MCF 10A (cell line): Measurements from ENCODE around the gene HOXA6. TPM values are rescaled to one million over a fixed set of nuclear protein-coding genes. Genes with fewer than 3 reads are reported as not detected.

Source experiments
- BruUV-seq: library from RNA; stranded (reverse); fragments of 400-500 nt; replicated peaks from 2 replicates; lab custom pipeline; 2021; lab: Mats Ljungman, UMichigan
- CTCF ChIA-PET: fragments of 300-600 bp; sonication (Branson Sonifier 250); formaldehyde crosslinking; extraction: SDS; loops from one replicate; lab custom pipeline; 2021; ENCODE audit warnings: antibody characterized with exemption, inconsistent platforms; lab: Yijun Ruan, JAX
- POLR2A ChIA-PET: fragments of 300-600, 350-650 bp; sonication (Branson Sonifier 250); formaldehyde crosslinking; extraction: SDS; loops from one replicate; lab custom pipeline; 2020; ENCODE audit warnings: antibody characterized with exemption, inconsistent platforms; lab: Yijun Ruan, JAX
- DNase-seq: peaks from one replicate; pipeline ENCODE4 v3.0.0-alpha.2; 2018; ENCODE audit not compliant: unreplicated experiment
- H3K27ac Mint-ChIP-seq: one replicate; pipeline ENCODE4 v1.8.0; 2022; ENCODE audit warnings: mild to moderate bottlenecking, low read depth, mixed read lengths; ENCODE audit not compliant: unreplicated experiment
- H3K27me3 Mint-ChIP-seq: one replicate; pipeline ENCODE4 v1.8.0; 2022; ENCODE audit warnings: mixed read lengths; ENCODE audit not compliant: insufficient read depth, unreplicated experiment
- H3K36me3 Mint-ChIP-seq: one replicate; pipeline ENCODE4 v1.8.0; 2022; ENCODE audit warnings: mild to moderate bottlenecking, moderate library complexity, mixed read lengths; ENCODE audit not compliant: insufficient read depth, unreplicated experiment
- H3K4me1 Mint-ChIP-seq: one replicate; pipeline ENCODE4 v1.8.0; 2022; ENCODE audit warnings: mixed read lengths; ENCODE audit not compliant: insufficient read depth, unreplicated experiment
- H3K4me3 Mint-ChIP-seq: one replicate; pipeline ENCODE4 v1.8.0; 2022; ENCODE audit warnings: mild to moderate bottlenecking, moderate library complexity, mixed read lengths; ENCODE audit not compliant: unreplicated experiment
- H3K9me3 Mint-ChIP-seq: one replicate; pipeline ENCODE4 v1.8.0; 2022; ENCODE audit warnings: mixed read lengths; ENCODE audit not compliant: unreplicated experiment
- intact Hi-C: fragments of 100-400 bp; cut with micrococcal nuclease; formaldehyde crosslinking; loops from 2 replicates; pipeline ENCODE4 v1.14.1; 2022
- total RNA-seq: library from RNA; stranded (reverse); gene quantifications from 2 replicates; pipeline ENCODE4 v1.2.3, GENCODE V29; 2022
- TF ChIP-seq, protein P1 (sequence below): fragments of 200-600 bp; IDR thresholded peaks from one replicate; pipeline ENCODE4 v1.8.0; 2022; ENCODE audit warnings: antibody characterized with exemption, mild to moderate bottlenecking; ENCODE audit not compliant: unreplicated experiment

The HOXA6 gene
- total RNA-seq, 1 experiment from 2014 or later = 0.96 TPM

DNA sequence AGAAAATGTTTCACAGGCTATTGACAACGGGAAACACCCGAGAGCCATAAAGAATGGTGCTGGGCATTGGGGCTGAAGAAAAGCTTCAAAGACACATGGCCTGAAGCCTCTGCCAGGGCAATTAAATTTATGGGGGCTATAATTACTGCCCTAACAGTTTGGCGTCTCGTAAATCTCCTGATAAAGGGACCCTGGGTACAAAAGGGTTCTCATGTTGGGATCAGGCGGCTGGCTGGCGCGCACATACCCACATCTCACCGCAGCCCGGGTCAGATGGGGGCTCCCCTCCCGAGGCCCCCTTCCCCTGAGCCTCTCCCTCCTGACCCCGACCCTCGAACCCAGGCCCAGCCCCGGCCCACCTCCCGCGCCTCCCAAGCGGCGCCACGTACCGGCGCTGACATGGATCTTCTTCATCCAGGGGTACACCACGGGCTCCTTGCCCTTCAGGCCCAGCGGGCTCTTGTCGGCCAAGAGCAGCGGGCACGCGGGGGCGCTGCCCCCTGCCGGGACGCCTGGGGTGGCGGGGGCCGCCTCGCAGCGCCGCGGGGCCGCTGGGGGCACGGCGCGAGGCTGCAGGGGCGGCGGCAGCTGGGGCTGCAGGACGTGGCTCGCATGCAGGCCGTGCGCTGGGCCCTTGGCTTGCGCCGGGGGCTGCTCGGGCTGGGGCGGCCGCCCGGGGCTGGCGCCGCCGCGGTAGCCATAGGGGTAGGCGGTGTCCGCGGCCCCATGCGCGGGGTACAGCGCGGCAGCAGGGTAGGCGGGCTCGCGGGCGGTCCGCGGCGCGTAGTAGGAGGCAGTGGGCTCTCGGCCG is 17.6 kb downstream of the HOXA6 start:
- Mint-ChIP-seq H3K4me3 (peak overlapping the region; percentile 80), H3K4me1 (peaks cover 26% of the 10 kb centered on the region), H3K36me3 (peaks cover 7% of the 10 kb centered on the region), H3K27me3 (no peaks in the 10 kb centered on the region), H3K9me3 (no peaks in the 10 kb centered on the region), H3K27ac (peak overlapping the region; percentile 51)
- DNase-seq = no peak
- TF ChIP-seq, protein P1, sequence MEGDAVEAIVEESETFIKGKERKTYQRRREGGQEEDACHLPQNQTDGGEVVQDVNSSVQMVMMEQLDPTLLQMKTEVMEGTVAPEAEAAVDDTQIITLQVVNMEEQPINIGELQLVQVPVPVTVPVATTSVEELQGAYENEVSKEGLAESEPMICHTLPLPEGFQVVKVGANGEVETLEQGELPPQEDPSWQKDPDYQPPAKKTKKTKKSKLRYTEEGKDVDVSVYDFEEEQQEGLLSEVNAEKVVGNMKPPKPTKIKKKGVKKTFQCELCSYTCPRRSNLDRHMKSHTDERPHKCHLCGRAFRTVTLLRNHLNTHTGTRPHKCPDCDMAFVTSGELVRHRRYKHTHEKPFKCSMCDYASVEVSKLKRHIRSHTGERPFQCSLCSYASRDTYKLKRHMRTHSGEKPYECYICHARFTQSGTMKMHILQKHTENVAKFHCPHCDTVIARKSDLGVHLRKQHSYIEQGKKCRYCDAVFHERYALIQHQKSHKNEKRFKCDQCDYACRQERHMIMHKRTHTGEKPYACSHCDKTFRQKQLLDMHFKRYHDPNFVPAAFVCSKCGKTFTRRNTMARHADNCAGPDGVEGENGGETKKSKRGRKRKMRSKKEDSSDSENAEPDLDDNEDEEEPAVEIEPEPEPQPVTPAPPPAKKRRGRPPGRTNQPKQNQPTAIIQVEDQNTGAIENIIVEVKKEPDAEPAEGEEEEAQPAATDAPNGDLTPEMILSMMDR = peak; percentile 25
- no TSS peak for BruUV-seq
- intact Hi-C loops = loop anchor here (1.0 kb wide), 1 partner anchor 15 kb away; no protein-coding TSS in a partner anchor
- CTCF ChIA-PET = interaction anchor here (0.8 to 4.5 kb wide), 6 partner anchors 12 to 448 kb away, joined by 3 to 19 read pairs (median 6); no protein-coding TSS in a partner anchor
- POLR2A ChIA-PET = interaction anchor here (0.5 to 3.2 kb wide), 9 partner anchors 12 to 926 kb away, joined by 3 to 60 read pairs (median 8); partner anchors contain the start of genes HOXA5 and SKAP2

DNA sequence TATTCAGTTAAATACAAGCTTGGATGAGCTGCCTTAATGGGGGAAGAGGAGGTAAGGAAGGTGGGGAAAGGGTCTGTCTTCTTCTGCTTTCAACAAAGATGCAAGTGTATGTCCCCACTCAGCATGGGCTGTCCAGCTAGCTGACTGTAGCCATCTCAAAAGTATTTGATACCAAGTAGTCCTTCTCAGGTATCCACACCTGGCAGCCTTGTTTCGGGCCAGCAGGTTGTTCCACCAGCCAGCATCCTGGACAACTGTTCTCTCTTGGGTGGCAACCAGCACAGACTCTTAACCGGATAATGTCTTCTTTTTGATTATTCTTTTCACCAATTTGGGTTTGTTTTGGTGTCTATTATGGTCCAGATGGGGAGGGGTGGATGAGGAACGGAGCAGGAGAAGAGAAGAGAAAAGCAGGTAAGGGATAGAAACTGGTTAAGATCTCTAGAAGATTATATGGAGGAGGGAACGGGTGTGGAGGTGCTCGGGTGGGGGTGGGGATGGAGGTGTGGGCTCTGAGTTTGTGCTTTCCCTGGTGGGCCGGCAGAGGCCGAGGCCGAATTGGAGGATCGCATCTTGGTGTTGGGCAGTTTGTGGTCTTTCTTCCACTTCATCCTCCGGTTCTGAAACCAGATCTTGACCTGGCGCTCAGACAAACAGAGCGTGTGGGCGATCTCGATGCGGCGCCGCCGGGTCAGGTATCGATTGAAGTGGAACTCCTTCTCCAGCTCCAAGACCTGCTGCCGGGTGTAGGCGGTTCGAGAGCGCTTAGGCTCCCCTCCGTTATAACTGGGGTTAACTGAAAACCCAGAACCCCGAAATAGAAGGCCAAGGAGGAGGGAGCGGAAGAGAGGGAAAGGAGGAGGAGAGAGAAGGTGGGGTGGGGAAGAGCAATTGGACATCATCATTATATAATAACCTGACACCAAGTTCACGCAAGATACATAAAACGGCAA is 18.5 kb downstream of the HOXA6 start:
- H3K4me1 Mint-ChIP-seq = peaks cover 17% of the 10 kb centered on the region
- intact Hi-C loops = no loop called here
- no peaks in the 10 kb centered on the region for H3K9me3 Mint-ChIP-seq
- TF ChIP-seq, protein P1 = no peak
- H3K27me3 Mint-ChIP-seq = no peaks in the 10 kb centered on the region
- no peak overlapping the region for H3K27ac Mint-ChIP-seq
- ChIA-PET CTCF (interaction anchor here (0.6 to 1.2 kb wide), 3 partner anchors 9 to 44 kb away, joined by 4 read pairs; no protein-coding TSS in a partner anchor), POLR2A (interaction anchor here (0.5 to 2.9 kb wide), 8 partner anchors 9 to 749 kb away, joined by 3 to 28 read pairs (median 4); partner anchors contain the start of genes HOXA5 and SKAP2)
- DNase-seq = no peak
- TSS peak; percentile 32 for BruUV-seq
- H3K4me3 Mint-ChIP-seq = peak overlapping the region; percentile 80
- peaks cover 7% of the 10 kb centered on the region for H3K36me3 Mint-ChIP-seq

DNA sequence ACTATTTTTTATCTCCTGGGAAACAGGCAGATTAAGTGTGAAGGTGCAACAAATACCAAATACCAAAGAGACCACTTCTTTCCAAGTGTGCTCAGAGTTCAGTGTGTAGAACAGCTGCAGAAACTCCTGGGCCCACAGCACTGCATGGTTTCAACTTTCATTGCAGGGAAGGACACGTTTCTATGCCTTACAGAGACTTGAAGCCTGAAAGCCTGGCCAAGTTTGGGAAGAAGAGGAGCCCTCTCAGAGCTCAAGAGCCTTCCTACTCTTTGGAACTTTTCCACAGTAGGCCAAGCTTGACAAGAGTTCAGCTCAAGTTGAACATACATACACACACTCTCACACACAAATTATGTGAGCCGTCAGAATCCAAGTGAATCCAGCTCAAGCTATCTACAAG is 19.5 kb downstream of the HOXA6 start:
- ChIA-PET CTCF (interaction anchor here (0.6 to 1.2 kb wide), 3 partner anchors 15 to 43 kb away, joined by 4 read pairs; partner anchors contain the start of gene HOXA5), POLR2A (interaction anchor here (0.5 to 1.5 kb wide), 8 partner anchors 10 to 748 kb away, joined by 3 to 5 read pairs (median 4); partner anchors contain the start of gene HOXA5)
- DNase-seq = no peak
- no TSS peak for BruUV-seq
- no peak overlapping the region for H3K4me3 Mint-ChIP-seq
- H3K27ac Mint-ChIP-seq = no peak overlapping the region
- peaks cover 14% of the 10 kb centered on the region for H3K36me3 Mint-ChIP-seq
- no peaks in the 10 kb centered on the region for H3K9me3 Mint-ChIP-seq
- intact Hi-C loops = no loop called here
- peaks cover 11% of the 10 kb centered on the region for H3K4me1 Mint-ChIP-seq
- no peaks in the 10 kb centered on the region for H3K27me3 Mint-ChIP-seq
- TF ChIP-seq, protein P1 = no peak
